K562 (cell line): ENCODE data around the gene FOS. TPM values are rescaled to one million over a fixed set of nuclear protein-coding genes. Genes with fewer than 3 reads are reported as not detected.

ENCODE experiments used
- ARNT ChIP-seq, 2 experiments: fragments of 450-650 bp; IDR thresholded peaks; 2 replicates each; pipeline ENCODE4 v1.6.1; 2016; ENCODE audit warnings: mild to moderate bottlenecking in 1 of 2
- CHD1 ChIP-seq: fragments of 200-600 bp; sonication (generic); IDR thresholded peaks from one replicate; pipeline ENCODE4 v1.6.1; 2012; ENCODE audit warnings: mild to moderate bottlenecking, moderate library complexity, low read length, inconsistent platforms
- CTBP1 ChIP-seq: fragments of 450-650 bp; IDR thresholded peaks from 2 replicates; pipeline ENCODE4 v1.6.1; 2016; ENCODE audit warnings: borderline replicate concordance
- DNMT1 ChIP-seq: fragments of 450-650 bp; IDR thresholded peaks from 2 replicates; pipeline ENCODE4 v1.6.1; 2016; ENCODE audit warnings: antibody characterized with exemption, mild to moderate bottlenecking
- GATA2 ChIP-seq: sonication (generic); formaldehyde crosslinking; IDR thresholded peaks from 2 replicates; pipeline ENCODE4 v1.4.0; 2020; ENCODE audit warnings: mild to moderate bottlenecking, missing genetic modification reagents
- KLF1 ChIP-seq: fragments of 450-650 bp; IDR thresholded peaks from 2 replicates; pipeline ENCODE4 v1.6.1; 2016; ENCODE audit warnings: missing genetic modification characterization, missing compliant biosample characterization
- PCBP1 ChIP-seq: fragments of 200-400 bp; formaldehyde crosslinking; IDR thresholded peaks from 2 replicates; pipeline ENCODE4 v1.6.1; 2018; ENCODE audit warnings: mild to moderate bottlenecking, low read depth, low read length; ENCODE audit not compliant: poor library complexity, severe bottlenecking
- RBBP5 ChIP-seq: fragments of 200-600 bp; sonication (generic); IDR thresholded peaks from 2 replicates; pipeline ENCODE4 v1.6.1; 2012; ENCODE audit warnings: borderline replicate concordance, mild to moderate bottlenecking, low read length, control low read depth, inconsistent platforms; ENCODE audit not compliant: insufficient read depth, poor library complexity, severe bottlenecking
- SLC30A9 ChIP-seq: fragments of 250-450 bp; sonication (Bioruptor Pico); IDR thresholded peaks from 2 replicates; pipeline ENCODE4 v1.8.0; 2022; ENCODE audit warnings: mild to moderate bottlenecking, moderate library complexity
- SMARCE1 ChIP-seq: fragments of 450-650 bp; IDR thresholded peaks from 2 replicates; pipeline ENCODE4 v1.7.1; 2016; ENCODE audit warnings: mild to moderate bottlenecking
- TOE1 ChIP-seq, 2 experiments: fragments of 450-650 bp in 1 of 2; sonication (generic) in 1 of 2; formaldehyde crosslinking in 1 of 2; IDR thresholded peaks; 2 replicates each; pipeline versions ENCODE4 v1.7.1 to v1.8.0; 2016 to 2022; ENCODE audit warnings: borderline replicate concordance in 2 of 2, mild to moderate bottlenecking in 2 of 2, antibody characterized with exemption in 1 of 2, inconsistent platforms in 1 of 2, low read depth in 1 of 2, missing genetic modification reagents in 1 of 2, moderate library complexity in 1 of 2
- YY1 ChIP-seq, 3 experiments: IDR thresholded peaks; 2 replicates each; pipeline ENCODE4 v1.6.1; 2011; ENCODE audit warnings: low read length in 2 of 3, mild to moderate bottlenecking in 2 of 3, moderate library complexity in 2 of 3, borderline replicate concordance in 1 of 3, control low read depth in 1 of 3, low read depth in 1 of 3; ENCODE audit not compliant: insufficient read depth in 3 of 3, insufficient replicate concordance in 2 of 3, control insufficient read depth in 1 of 3, insufficient read length in 1 of 3; ENCODE audit errors: extremely low read depth in 1 of 3
- ZNF699 ChIP-seq: fragments of 250-450 bp; sonication (Bioruptor Pico); IDR thresholded peaks from 2 replicates; pipeline ENCODE4 v1.8.0; 2021; ENCODE audit warnings: mild to moderate bottlenecking, moderate library complexity; ENCODE audit not compliant: insufficient replicate concordance
- polyA plus RNA-seq, 8 experiments: library from polyadenylated mRNA; depleted of rRNA in 4 of 8; stranded (reverse) in 5 of 8; unstranded in 3 of 8; fragments of >200 nt; fragmentation: Nextera tagmentation in 2 of 8; fragmentation: Illumina TruSeq in 1 of 8; extraction: Ambion mirVana in 2 of 8; extraction: Trizol in 1 of 8; gene quantifications; 2 replicates each; pipeline versions ENCODE4 v1.2.1 to v1.2.3, GENCODE V29; 2011 to 2014; ENCODE audit warnings: inconsistent platforms in 1 of 8, missing spikeins in 1 of 8
- total RNA-seq, 7 experiments: library from RNA; depleted of rRNA in 6 of 7; stranded (reverse); fragments of >200 nt in 6 of 7; fragmentation: Illumina TruSeq in 2 of 7; extraction: Trizol in 2 of 7; gene quantifications; 2 replicates each; pipeline versions ENCODE4 v1.2.1 to v1.2.3, GENCODE V29; 2011 to 2021; ENCODE audit warnings: low replicate concordance in 1 of 7
- TF ChIP-seq, protein P1 (sequence below): fragments of 250-450 bp; sonication (Bioruptor Pico); IDR thresholded peaks from 2 replicates; pipeline ENCODE4 v1.8.0; 2022; ENCODE audit warnings: inconsistent platforms
- TF ChIP-seq, protein P2 (sequence below): IDR thresholded peaks from 2 replicates; pipeline ENCODE4 v1.6.1; 2014; ENCODE audit warnings: antibody characterized with exemption
- TF ChIP-seq, protein P3 (sequence below): fragments of 450-650 bp; IDR thresholded peaks from 2 replicates; pipeline ENCODE4 v1.6.1; 2017; ENCODE audit warnings: antibody characterized with exemption
- TF ChIP-seq, protein P4 (sequence below): fragments of 450-650 bp; formaldehyde crosslinking; IDR thresholded peaks from 2 replicates; pipeline ENCODE4 v1.4.0; 2020; ENCODE audit warnings: mild to moderate bottlenecking
- TF ChIP-seq, protein P5 (sequence below): fragments of 450-650 bp; IDR thresholded peaks from 2 replicates; pipeline ENCODE4 v1.6.1; 2016; ENCODE audit warnings: antibody characterized with exemption

Gene FOS
- total and polyA plus RNA-seq, 9 of the 15 experiments (the other 6 are each of a cell fraction or from before 2014, with no cell fraction given) = 0.54 to 13.8 (median 8.9) TPM

DNA sequence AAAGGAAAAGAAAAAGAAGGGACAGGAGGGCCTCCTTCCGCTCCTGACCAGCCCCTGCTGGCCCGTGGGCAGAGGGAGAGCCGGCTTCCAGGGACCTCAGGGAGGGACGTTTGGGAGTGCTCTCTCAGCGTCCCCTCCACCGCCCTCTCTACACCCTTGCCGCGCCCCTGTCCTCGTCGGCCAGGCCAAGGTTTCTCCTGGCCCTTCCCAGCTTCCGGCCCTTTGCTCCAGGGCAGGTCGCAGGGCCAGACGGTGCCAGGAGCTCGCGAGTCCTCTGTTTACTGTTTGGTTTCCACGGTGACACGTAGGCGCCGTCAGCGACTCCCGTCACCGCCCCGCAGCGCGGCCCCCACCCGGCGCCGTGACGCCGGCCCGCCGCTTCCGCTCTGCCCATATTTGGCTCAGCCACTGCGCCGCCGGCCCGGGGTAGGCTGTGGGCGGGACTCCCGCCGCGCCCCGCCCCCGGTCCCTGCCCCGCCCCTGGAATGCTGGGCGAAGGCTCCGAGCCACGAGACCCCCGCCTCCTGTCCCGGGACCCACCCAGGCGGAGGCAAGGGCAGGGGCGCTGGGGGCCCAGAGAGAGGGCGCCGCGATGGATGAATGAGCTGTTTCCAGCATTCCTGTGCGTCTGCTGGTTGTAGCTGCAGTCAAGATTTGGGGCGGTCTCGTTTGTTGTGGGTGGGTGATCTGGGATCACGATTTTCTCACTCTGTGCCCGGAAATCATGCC lies 15.5 kb downstream of the FOS start (continued):
- TF ChIP-seq TOE1 (IDR thresholded peaks at IDR 0.05; ENCODE audit: borderline replicate concordance) = no peak
- no peak for TF ChIP-seq TOE1 (CRISPR knock-in tag; IDR thresholded peaks at IDR 0.05; ENCODE audit: borderline replicate concordance, low read depth)
- 0 out of 2 replicates have a peak, but pooled peaks have one; percentile 13 for TF ChIP-seq CTBP1
- peak in 1 of 3 experiments; percentile 9 for TF ChIP-seq YY1 (IDR thresholded peaks at IDR 0.05; ENCODE audit: borderline replicate concordance in 1 of 3, control insufficient read depth in 1 of 3, extremely low read depth in 1 of 3, insufficient read depth in 3 of 3, insufficient read length in 1 of 3, insufficient replicate concordance in 2 of 3, low read depth in 1 of 3, low read length in 2 of 3)
- TF ChIP-seq, protein P1, sequence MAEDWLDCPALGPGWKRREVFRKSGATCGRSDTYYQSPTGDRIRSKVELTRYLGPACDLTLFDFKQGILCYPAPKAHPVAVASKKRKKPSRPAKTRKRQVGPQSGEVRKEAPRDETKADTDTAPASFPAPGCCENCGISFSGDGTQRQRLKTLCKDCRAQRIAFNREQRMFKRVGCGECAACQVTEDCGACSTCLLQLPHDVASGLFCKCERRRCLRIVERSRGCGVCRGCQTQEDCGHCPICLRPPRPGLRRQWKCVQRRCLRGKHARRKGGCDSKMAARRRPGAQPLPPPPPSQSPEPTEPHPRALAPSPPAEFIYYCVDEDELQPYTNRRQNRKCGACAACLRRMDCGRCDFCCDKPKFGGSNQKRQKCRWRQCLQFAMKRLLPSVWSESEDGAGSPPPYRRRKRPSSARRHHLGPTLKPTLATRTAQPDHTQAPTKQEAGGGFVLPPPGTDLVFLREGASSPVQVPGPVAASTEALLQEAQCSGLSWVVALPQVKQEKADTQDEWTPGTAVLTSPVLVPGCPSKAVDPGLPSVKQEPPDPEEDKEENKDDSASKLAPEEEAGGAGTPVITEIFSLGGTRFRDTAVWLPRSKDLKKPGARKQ (CRISPR knock-in tag) = no peak
- TF ChIP-seq, protein P2, sequence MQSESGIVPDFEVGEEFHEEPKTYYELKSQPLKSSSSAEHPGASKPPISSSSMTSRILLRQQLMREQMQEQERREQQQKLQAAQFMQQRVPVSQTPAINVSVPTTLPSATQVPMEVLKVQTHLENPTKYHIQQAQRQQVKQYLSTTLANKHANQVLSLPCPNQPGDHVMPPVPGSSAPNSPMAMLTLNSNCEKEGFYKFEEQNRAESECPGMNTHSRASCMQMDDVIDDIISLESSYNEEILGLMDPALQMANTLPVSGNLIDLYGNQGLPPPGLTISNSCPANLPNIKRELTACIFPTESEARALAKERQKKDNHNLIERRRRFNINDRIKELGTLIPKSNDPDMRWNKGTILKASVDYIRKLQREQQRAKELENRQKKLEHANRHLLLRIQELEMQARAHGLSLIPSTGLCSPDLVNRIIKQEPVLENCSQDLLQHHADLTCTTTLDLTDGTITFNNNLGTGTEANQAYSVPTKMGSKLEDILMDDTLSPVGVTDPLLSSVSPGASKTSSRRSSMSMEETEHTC = no peak
- no peak for TF ChIP-seq PCBP1
- TF ChIP-seq KLF1 (tag) = peak; percentile 97
- TF ChIP-seq, protein P3, sequence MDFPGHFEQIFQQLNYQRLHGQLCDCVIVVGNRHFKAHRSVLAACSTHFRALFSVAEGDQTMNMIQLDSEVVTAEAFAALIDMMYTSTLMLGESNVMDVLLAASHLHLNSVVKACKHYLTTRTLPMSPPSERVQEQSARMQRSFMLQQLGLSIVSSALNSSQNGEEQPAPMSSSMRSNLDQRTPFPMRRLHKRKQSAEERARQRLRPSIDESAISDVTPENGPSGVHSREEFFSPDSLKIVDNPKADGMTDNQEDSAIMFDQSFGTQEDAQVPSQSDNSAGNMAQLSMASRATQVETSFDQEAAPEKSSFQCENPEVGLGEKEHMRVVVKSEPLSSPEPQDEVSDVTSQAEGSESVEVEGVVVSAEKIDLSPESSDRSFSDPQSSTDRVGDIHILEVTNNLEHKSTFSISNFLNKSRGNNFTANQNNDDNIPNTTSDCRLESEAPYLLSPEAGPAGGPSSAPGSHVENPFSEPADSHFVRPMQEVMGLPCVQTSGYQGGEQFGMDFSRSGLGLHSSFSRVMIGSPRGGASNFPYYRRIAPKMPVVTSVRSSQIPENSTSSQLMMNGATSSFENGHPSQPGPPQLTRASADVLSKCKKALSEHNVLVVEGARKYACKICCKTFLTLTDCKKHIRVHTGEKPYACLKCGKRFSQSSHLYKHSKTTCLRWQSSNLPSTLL = no peak
- no peak for TF ChIP-seq CHD1
- TF ChIP-seq, protein P4, sequence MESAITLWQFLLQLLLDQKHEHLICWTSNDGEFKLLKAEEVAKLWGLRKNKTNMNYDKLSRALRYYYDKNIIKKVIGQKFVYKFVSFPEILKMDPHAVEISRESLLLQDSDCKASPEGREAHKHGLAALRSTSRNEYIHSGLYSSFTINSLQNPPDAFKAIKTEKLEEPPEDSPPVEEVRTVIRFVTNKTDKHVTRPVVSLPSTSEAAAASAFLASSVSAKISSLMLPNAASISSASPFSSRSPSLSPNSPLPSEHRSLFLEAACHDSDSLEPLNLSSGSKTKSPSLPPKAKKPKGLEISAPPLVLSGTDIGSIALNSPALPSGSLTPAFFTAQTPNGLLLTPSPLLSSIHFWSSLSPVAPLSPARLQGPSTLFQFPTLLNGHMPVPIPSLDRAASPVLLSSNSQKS (CRISPR knock-in tag) = no peak
- TF ChIP-seq DNMT1 = no peak
- TF ChIP-seq, protein P5, sequence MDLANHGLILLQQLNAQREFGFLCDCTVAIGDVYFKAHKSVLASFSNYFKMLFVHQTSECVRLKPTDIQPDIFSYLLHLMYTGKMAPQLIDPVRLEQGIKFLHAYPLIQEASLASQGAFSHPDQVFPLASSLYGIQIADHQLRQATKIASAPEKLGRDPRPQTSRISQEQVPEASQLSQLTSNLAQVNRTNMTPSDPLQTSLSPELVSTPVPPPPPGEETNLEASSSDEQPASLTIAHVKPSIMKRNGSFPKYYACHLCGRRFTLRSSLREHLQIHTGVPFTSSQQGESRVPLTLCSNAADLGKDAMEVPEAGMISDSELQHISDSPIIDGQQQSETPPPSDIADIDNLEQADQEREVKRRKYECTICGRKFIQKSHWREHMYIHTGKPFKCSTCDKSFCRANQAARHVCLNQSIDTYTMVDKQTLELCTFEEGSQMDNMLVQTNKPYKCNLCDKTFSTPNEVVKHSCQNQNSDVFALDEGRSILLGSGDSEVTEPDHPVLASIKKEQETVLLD = no peak
- no peak for TF ChIP-seq ZNF699 (CRISPR knock-in tag)
- TF ChIP-seq RBBP5 = no peak
- no peak for TF ChIP-seq SLC30A9 (CRISPR knock-in tag)
- TF ChIP-seq ARNT (IDR thresholded peaks at IDR 0.05) = no peak
- no peak for TF ChIP-seq SMARCE1
- TF ChIP-seq GATA2 (CRISPR knock-in tag) = no peak
